PFSK-1 (cell line): ENCODE measurements around the gene SLC39A3.

Experiments
- FOXP2 ChIP-seq: optimal IDR thresholded peaks from 2 replicates; pipeline ENCODE3; 2011; ENCODE audit warnings: borderline replicate concordance, control low read depth, inconsistent platforms; ENCODE audit not compliant: insufficient read depth; ENCODE audit errors: extremely low read length, extremely low read depth
- POLR2AphosphoS5 ChIP-seq: IDR thresholded peaks from 2 replicates; pipeline ENCODE4 v1.6.1; 2012; ENCODE audit warnings: low read depth, mild to moderate bottlenecking, control low read depth, low read length, moderate library complexity
- SIN3A ChIP-seq: IDR thresholded peaks from 2 replicates; pipeline ENCODE4 v1.6.1; 2012; ENCODE audit warnings: mild to moderate bottlenecking, low read length, moderate library complexity, borderline replicate concordance; ENCODE audit not compliant: insufficient read depth
- TAF1 ChIP-seq: IDR thresholded peaks from 2 replicates; pipeline ENCODE4 v1.6.1; 2012; ENCODE audit warnings: low read length, control low read depth, borderline replicate concordance; ENCODE audit not compliant: insufficient read depth
- TF ChIP-seq, protein P1 (sequence below), 2 experiments: IDR thresholded peaks; 2 replicates each; pipeline versions ENCODE4 v1.6.1 to v1.8.0; 2011 to 2012; ENCODE audit warnings: low read depth in 2 of 2, low read length in 2 of 2, control low read depth in 1 of 2, inconsistent platforms in 1 of 2, mild to moderate bottlenecking in 1 of 2, moderate library complexity in 1 of 2; ENCODE audit not compliant: insufficient read depth in 1 of 2

Gene SLC39A3

DNA sequence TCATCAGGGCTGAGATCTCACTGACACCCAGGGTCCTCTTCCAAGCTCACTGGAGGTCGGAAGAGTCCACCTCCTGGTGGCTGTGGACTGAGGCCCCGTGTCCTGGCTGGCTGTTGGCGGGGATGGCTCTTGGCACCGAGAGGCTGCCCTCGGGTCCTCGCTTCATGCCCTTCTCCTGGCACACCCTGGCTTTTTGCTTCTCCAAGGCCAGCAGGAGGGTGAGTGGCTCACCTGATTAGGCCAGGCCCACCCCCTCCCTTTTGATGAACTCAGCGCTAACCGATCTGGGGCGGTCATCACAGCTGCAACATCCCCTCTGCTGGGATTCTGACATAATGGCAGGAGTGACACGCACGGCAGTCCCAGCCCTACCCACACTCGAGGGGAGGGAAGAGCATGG is 4.4 kb downstream of the SLC39A3 start:
- TF ChIP-seq SIN3A (no peak), FOXP2 (no peak), POLR2AphosphoS5 (no peak), TAF1 (no peak)
- TF ChIP-seq, protein P1, sequence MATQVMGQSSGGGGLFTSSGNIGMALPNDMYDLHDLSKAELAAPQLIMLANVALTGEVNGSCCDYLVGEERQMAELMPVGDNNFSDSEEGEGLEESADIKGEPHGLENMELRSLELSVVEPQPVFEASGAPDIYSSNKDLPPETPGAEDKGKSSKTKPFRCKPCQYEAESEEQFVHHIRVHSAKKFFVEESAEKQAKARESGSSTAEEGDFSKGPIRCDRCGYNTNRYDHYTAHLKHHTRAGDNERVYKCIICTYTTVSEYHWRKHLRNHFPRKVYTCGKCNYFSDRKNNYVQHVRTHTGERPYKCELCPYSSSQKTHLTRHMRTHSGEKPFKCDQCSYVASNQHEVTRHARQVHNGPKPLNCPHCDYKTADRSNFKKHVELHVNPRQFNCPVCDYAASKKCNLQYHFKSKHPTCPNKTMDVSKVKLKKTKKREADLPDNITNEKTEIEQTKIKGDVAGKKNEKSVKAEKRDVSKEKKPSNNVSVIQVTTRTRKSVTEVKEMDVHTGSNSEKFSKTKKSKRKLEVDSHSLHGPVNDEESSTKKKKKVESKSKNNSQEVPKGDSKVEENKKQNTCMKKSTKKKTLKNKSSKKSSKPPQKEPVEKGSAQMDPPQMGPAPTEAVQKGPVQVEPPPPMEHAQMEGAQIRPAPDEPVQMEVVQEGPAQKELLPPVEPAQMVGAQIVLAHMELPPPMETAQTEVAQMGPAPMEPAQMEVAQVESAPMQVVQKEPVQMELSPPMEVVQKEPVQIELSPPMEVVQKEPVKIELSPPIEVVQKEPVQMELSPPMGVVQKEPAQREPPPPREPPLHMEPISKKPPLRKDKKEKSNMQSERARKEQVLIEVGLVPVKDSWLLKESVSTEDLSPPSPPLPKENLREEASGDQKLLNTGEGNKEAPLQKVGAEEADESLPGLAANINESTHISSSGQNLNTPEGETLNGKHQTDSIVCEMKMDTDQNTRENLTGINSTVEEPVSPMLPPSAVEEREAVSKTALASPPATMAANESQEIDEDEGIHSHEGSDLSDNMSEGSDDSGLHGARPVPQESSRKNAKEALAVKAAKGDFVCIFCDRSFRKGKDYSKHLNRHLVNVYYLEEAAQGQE (IDR thresholded peaks at IDR 0.05; ENCODE audit: insufficient read depth in 1 of 2, low read depth in 2 of 2, low read length in 2 of 2) = no peak

DNA sequence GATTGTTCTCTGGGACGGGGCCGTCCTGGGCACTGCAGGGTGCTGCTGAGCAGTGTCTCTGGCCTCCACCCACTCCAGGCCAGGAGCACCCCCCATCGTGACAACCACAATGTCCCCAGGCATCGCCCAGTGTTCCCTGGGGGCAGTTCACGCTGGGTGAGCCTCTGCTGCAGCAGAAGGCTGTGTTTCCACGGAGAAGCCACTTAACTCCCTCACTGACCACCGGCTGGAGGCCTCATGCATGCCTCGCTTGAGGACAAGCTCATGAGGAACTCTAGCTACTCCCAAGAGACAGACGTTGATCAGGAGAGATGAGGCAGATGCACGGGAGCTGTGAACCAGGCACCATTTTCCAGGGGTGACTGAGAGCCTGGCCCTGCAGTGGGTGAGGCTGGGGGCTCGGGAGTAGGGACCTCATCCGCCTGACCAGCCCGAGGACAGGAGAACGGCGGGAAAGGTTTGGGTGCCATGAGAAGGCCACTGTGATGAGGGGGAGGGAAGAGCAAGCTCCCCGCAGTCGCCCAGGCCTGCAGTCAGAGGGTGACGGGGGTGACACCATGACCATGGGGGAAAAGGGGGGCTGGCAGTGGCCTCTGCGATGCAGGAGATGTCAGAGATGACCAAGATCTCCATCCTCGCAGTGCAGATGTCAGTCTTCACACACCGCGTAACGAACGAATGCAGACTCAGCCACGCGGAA is 5.1 kb downstream of the SLC39A3 start:
- TF ChIP-seq SIN3A = no peak
- TF ChIP-seq, protein P1 (IDR thresholded peaks at IDR 0.05; ENCODE audit: insufficient read depth in 1 of 2, low read depth in 2 of 2, low read length in 2 of 2) = no peak
- TF ChIP-seq POLR2AphosphoS5 = no peak
- TF ChIP-seq TAF1 = no peak
- TF ChIP-seq FOXP2 = no peak

DNA sequence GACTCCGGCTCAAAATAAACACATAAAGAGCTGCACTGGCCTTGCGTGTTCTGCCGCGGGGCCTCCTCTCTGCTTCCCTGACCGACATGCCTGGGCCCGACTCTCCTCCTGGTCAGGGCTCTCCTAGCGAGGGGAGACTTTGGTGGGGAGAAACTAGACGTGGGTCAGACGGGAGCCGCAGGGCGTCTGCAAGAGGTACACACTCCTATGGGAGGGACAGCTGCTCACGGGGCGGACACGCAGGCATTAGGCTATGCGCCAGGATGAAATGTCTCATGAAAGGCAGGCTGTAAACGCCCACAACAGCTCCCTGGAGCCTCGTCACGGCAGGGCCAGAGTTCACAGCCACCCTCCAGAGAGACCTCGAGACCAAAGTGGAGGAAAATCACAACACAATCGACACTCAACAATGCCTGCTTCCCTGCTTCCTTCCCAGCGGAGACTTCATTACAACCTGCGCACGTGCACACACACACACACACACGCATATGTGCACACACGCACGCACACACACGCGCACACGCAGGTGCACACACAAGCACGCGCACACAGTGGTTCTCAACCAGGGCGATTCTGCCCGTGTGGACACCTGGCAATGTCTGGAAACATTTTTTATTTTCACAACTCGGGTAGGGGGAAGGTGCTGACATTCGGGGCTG is 5.8 kb downstream of the SLC39A3 start:
- TF ChIP-seq SIN3A (no peak), POLR2AphosphoS5 (no peak), TAF1 (no peak), FOXP2 (no peak)
- TF ChIP-seq, protein P1 (IDR thresholded peaks at IDR 0.05; ENCODE audit: insufficient read depth in 1 of 2, low read depth in 2 of 2, low read length in 2 of 2) = no peak

DNA sequence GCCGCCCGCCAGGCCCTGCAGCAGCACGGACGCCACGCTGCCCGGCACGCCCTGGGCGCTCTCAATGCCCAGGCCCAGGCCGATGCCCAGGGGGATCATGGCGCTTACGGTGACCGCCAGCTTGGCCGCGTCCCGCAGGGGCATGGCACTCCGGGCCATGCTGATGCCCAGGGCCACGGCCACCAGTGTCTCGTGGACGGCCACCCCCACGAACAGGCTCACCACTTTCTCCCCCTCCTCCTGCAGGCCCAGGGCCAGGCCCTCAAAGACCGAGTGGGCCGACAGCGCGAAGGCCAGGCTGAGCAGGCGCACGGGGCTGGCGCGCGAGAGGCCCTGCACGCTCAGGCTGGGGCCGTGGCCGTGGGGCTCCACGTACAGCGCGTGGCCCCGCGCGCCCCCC is 6.9 kb downstream of the SLC39A3 start:
- TF ChIP-seq POLR2AphosphoS5 (no peak), TAF1 (no peak), FOXP2 (no peak), SIN3A (no peak)
- TF ChIP-seq, protein P1 (IDR thresholded peaks at IDR 0.05; ENCODE audit: insufficient read depth in 1 of 2, low read depth in 2 of 2, low read length in 2 of 2) = no peak
